HG02973 (cell line): Measurements from ENCODE around the gene HPS3.
A peak's percentile ranks its signal among the peaks of the same experiment; 100 is the strongest.

Experiments used
- ATAC-seq: cut with Tn5 transposase; IDR thresholded peaks from one replicate; pipeline ENCODE4 v1.9.1; 2021; ENCODE audit warnings: moderate library complexity; ENCODE audit not compliant: unreplicated experiment

Gene HPS3

GRCh38 chr3:149119466-149119865 is 10.0 kb upstream of the HPS3 start:
- no peak for ATAC-seq

GRCh38 chr3:149120051-149120972 is 9.1 kb upstream of the HPS3 start:
- no peak for ATAC-seq

DNA sequence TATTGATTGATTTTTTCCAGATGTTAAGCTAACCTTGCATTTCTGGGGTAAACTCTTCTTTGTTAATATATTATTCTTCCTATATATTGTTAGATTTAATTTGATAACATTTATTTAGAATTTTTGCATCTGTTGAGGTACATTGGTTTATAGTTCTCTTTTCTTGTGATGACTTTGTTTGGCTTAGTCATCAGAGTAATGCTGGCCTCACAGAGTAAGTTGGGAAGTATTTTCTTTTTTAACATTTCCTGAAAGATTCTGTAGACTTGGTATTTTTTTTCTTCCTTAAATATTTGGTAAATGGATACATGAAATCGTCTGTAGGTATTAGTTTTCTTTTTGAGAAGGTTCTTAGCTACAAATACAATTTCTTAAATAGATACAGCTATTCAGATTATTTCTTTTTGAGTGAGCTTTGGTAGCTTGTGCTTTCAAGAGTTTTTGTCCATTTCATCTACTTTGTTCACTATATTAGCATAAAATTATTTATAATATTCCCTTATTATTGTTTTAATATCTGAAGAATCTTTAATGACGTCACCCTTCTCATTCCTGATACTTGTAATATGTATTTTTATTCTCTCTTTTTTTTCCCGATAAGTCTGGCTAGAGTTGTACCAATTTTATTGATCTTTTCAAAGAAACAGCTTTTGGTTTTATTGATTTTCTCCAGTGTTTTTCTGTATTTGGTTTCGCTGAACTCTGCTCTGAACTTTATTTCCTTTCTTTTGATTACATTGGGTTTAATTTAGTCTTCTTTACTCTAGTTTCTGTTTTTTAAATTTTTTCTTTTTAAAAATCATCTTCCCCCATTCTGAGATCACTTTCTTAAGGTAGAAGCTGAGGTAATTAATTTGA is 6.5 kb upstream of the HPS3 start:
- ATAC-seq, result no peak

- ATAC-seq, result no peak
These were observed 617 bp upstream of the HPS3 start for GRCh38 chr3:149128821-149129220.

- ATAC-seq, result no peak
These were observed 2.2 kb downstream of the HPS3 start for GRCh38 chr3:149131589-149131988.

DNA sequence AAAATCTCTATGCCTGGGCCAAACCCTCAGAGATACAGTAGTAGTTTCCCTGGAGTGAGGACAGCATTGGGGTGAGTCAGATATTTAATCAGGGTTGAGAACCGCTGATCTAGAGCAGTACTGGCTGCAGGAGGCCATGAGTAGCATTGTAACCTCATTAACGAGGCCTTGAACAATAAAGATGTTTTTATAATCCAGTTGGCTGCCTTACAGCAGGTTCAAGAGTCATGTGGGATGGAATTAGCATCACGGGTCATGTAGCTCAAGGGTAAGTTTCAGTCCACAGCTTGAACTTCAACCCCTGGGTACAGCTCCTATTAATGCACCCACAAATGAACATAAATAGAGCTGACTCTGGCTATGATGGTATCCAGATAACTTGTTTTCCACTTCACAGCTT is 5.1 kb downstream of the HPS3 start:
- ATAC-seq, result no peak

GRCh38 chr3:149142682-149143081 is 13.2 kb downstream of the HPS3 start:
- ATAC-seq, result no peak

DNA sequence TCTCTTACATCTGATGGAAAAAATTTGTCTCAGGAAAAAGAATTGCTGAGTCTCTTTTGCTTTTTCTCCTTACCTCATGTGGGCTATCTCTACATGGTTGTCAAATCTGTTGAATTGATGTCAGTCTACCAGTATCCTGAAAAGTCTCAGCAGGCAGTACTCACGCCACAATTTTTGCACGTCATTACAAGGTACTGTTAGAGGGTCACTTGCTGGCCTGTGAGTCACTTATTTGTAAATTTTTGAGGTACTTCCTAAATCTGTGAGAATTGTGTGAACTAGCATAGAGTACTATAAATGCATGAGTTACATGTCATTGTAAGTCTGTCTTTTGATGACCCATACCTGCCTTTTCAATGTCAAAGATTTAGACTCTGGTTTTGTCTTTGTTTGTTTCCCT is 15.9 kb downstream of the HPS3 start:
- no peak for ATAC-seq

GRCh38 chr3:149145974-149146373 is 16.5 kb downstream of the HPS3 start:
- ATAC-seq, result peak; percentile 70

GRCh38 chr3:149150436-149150835 is 21.0 kb downstream of the HPS3 start:
- no peak for ATAC-seq

DNA sequence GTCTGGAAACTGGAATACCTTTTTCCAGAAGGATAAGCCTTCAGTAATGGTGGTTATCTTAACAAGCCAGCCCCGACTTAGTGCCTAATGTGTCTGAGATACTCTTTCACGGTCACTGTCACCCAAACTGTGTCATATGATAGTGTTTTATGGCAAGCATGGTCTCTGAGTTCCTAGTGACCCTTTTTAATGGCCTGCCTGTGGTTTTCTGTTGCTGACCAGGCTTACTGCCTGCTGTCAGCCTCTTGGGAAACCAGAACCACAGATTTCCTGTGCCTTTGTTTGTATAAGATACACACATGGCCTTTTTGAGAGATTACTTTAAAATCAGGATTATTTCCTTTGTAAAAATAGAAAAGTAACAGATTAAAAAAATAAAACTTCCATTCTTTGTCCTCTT is 22.4 kb downstream of the HPS3 start:
- no peak for ATAC-seq

GRCh38 chr3:149152420-149152819 is 23.0 kb downstream of the HPS3 start:
- ATAC-seq, result peak; percentile 97

- no peak for ATAC-seq
These were observed 24.0 kb downstream of the HPS3 start for GRCh38 chr3:149153402-149153801.

DNA sequence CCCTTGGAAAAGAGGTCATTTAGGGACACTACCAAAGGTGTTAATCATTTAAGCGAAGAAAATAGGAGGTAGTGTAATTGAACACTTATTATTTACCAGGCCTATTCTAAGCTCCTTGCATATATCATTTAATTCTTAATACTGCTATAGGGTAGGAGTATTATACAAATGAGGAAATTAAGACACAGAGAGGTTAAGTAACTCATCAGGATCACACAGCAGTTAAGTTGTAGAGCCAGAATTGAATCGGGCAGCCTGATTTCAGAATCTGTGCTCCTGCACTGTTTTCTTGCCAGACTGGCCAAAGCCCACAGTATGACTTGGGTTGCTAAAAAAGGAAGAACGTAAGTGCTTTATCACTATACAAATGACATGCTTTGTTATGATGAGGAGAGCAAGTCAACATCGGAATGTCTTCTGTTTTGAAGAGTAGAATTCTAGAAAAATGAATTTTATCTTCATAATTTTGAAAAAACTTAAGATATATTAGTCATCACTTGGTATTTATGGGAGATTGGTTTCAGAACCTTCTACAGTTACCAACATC is 31.4 kb downstream of the HPS3 start:
- ATAC-seq, result no peak

DNA sequence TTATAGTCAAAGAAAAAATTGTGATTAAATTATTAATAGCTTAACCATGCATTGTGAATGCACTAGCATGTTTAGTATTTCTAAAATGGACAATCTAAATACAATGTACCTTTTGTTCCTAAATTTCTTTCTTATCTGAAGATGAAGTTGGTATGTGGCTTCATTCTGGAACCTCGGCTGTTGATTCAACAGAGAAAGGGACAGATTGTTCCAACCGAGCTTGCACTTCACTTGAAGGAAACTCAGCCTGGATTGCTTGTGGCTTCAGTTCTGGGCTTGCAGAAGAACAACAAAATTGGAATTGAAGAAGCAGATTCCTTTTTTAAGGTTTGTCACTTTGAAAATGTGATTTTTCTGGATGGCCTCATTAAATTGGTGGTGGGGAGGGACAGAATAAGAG is 32.6 kb downstream of the HPS3 start:
- ATAC-seq, result no peak

GRCh38 chr3:149163066-149163465 is 33.6 kb downstream of the HPS3 start:
- ATAC-seq, result no peak

- no peak for ATAC-seq
These were observed 38.5 kb downstream of the HPS3 start for GRCh38 chr3:149167898-149168297.

DNA sequence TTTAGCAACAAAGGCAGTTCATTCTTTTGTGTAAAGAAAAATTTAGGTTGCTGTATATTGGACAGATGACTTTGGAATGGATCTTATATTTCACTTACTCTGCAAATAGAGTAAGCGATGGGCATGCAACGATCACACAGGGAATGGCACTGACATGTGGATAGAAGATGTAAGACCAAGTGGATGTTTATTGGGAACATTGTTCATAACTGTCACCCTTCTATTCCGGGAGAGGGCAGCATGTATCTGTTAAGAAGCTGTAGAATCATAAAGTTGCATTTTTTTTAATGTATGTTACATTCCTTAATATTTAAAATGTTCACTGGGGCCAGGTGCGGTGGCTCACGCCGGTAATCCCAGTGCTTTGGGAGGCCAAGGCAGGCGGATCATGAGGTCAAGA is 41.2 kb downstream of the HPS3 start:
- ATAC-seq, result no peak

DNA sequence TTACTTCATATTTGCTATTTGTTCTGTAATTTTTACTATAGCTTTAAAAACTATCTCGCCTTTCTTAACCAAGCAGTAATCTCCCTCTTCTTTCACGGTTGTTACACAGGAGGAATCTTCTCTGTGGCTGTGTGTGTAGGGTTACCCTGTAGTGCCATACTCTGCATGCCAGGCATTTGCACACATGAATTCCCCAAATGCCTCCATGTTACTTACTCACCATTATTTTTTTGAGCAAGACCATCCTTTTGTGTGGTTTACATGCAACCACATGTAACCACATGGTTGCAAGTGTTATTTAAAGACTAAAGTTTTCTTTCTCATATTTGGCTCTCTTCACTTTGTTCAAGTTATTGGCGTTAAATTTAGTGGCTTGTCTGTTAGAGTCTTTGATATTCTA is 45.5 kb downstream of the HPS3 start:
- peak; percentile 81 for ATAC-seq

- no peak for ATAC-seq
These were observed 47.7 kb downstream of the HPS3 start for GRCh38 chr3:149177122-149177521.

GRCh38 chr3:149179220-149179619 is 49.8 kb downstream of the HPS3 start:
- ATAC-seq, result no peak
